GM21423 (cell line): ENCODE data around the gene PRDX5.

ENCODE experiments used
- ATAC-seq: cut with Tn5 transposase; IDR thresholded peaks from one replicate; pipeline ENCODE4 v1.9.1; 2021; ENCODE audit warnings: mild to moderate bottlenecking, moderate library complexity; ENCODE audit not compliant: unreplicated experiment

PRDX5 gene

DNA sequence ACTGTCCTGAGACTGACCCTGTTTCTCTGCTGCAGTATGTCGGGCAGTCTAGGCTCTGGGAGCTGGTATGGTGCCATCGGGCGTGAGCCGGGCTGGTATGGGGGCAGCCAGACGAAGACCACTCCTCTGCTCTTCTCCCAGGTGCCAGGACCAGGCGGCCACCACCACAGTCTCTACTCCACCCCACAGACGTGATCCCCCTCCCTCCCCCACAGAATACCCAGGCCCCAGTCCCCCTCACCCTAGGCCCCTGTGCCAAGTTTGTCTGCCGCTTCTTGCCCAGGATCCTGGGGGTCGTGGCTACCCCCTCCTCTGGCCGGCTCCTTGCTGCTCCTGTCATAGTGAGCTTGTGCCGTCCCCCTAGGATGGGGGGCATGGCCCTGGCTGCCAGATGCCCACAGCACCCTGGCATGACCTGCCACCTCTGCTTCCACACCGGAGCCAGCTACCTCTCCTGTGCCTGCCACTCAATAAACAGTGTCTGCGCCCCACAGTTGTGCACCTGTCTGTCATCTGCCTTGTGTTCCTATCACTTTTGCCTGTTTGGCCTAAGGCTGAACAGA lies 28.8 kb upstream of the PRDX5 start:
- ATAC-seq = no peak

DNA sequence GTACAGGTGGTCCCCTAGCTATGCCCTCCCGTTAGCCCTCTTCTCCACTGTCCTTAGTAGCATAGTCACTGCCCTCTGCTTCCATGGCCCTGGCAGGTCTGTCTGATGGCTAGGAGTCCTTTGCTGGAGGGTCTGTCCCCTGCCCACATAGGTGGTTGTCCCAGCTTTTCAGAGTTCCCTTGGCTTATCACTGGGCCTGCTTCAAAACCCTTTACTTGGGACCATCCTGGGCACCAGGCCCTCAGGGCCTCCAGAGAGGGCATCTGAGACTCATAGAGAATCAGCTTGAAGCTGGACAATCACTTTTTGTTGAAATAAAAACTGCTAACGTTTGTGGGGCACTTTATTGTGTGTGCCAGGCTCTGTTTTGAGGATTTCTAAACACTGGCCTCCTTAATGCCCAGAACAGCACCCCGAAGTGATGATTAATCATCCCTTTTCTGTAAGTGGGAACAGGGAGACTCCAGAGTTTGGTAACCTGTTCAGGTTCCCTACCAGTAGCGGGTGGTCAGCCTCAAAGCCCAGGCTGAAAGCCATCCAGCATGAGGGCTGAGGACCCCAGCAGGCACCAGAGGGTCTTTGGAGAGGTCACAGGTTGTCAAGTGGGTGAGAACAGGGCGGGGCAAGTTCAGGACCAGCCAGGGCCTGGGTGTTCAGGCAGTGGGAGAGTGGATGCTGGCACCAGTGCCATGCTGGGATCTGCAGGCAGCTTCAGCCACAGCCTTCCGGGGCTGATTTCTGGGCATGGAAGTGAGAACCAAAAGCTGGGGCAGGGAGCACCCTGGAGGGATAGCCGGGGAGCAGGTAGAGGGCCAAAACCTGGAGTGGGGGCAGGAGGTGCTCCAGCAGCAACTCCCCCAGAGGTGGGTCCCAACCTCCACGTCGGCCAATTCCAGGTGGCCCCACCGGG lies 27.3 kb upstream of the PRDX5 start:
- no peak for ATAC-seq

DNA sequence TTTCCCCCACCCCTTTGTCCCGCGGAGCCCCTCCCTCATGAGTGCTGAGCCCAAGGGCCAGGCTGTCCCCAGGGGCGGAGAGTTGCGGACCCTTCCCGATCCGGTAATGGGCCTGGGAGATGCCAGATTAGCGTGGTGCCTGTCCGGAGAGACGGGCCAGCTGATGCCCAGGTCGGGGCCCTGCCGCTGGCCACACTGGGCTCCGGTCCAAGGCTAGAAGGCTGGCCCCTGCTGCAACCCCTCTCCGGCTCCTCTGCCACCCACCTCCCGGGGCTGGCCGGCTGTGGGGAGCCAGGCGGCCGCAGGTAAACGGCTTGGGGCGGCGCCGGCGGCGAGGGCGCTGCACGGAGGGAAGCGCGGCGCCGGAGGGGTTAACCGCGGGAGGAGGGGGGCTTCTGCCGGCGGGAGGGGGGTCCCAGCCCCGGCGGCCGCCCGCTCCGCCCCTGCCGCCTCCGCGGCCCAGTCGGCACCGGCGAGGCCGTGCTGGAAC lies 26.6 kb upstream of the PRDX5 start, which contains the start of gene KCNK4:
TSS of gene KCNK4 (plus strand) at position 41 of the 490 bp plus-strand sequence. CDS start 1,717 bp downstream, outside the sequence.
- no peak for ATAC-seq

DNA sequence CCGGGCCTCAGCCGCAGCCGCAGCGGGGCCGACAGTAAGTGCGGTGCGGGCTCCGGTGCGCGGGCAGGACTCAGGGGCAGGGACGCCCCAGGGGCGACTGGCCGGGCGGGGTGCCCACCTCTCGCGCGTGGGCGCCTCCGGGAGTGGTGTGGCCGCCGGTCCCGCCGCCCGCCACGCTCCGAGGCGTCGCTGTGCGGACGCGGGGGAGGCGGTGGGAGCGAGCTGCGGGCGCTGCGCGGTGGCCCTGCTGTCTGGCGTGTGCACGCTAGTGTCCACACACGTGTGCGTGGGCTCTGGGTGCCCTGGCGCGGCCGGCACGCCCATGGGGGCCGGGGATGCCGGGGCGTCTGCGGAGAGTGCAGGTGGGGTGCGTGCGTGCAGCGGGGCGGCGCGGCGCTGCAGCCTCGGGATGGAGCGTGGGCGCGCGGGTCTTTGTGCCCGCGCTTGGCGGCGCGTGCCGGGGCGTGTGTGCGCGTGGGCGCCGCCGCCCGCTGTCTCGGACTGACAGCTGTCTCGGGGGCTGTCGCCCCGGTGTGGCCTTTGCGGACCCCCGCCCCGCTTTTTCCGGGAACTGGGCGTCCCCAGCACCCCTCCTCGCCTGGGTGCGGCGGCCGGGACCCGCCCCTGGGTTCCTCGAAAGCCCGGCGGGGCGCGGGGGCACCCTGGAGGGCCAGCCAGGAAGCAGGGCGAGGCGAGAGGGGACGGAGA lies 26.0 kb upstream of the PRDX5 start:
- ATAC-seq = no peak

DNA sequence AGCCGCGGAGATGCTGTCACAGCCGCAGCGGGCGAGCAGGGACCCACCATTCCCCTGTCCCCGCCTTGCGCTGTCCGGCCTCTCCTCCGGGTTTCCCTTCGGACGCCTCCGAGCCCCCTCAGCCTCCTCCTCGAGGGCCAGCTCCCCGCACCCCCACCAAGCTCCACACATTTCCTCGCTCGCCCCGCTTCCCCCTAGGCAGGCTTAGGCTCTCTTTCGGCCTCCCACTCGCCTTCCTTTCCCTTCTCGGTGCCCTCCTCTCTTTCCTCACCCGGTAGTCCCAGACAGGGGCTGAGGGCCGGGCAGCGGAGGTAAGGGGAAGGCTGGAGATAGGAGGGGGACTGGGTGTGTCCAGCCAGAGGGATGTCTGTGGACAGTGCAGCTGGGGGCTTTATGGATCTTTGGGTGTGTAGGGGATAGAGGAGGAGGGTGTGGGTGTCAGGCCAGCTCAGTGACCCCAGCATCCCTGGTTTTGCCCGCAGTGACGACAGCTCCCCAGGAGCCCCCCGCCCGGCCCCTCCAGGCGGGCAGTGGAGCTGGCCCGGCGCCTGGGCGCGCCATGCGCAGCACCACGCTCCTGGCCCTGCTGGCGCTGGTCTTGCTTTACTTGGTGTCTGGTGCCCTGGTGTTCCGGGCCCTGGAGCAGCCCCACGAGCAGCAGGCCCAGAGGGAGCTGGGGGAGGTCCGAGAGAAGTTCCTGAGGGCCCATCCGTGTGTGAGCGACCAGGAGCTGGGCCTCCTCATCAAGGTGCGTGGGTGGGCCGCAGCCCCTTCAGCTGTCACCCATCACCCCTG lies 25.3 kb upstream of the PRDX5 start:
- ATAC-seq = no peak

DNA sequence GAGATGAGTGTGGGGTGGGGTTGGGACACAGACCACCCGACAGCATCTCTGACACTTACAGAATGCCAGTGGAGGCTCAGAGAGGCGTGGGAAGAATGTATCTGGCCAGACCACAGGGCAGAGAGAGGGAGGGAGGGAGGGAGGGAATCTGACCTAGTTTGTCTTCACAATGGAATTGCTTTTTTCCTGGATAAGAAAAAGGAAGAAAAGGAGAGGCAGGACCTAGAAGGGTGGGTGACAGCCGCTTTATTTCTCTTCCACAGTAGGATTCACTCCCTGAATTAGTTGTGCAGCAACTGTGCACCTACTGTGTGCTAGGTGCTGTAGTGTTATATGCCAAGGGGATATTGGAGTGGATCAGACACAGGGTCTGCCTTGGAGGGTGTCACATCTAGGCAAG lies 23.1 kb upstream of the PRDX5 start:
- no peak for ATAC-seq

DNA sequence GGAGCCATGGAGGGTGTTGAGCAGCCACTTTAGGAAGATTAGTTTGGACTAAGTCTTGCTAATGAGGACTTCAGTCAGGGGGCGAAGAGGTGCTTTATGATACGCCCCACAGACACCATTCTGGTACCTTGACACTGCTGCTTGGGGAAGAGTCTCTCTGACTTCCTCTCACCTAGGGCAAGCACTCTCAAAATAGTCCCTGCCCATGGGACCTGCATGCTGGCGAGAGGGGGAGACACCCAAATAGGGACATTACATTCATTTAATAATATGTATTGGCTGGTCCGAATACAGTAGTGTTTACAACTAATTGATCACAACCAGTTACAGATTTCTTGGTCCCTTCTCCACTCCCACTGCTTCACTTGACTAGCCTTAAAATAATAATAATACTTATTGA lies 22.2 kb upstream of the PRDX5 start:
- ATAC-seq = no peak

DNA sequence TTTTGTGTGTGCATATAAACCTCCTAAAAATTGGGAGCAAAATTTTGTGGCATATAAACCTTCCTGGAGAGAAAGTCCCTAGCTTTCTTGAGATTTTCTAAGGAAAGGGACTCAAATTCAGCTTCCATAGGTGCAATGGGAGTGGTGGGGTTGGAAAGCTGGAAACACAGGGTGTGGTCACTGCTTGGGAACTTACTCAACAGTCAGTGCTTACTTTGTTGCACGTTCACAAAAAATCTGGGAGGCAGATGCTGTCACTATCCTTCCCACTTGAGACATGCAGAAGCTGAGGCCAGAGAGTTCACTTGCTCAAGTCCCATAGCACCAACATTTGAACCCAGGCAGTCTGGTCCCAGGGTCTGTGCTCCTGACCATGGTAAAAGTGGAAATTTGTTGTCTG lies 21.7 kb upstream of the PRDX5 start:
- ATAC-seq = no peak

DNA sequence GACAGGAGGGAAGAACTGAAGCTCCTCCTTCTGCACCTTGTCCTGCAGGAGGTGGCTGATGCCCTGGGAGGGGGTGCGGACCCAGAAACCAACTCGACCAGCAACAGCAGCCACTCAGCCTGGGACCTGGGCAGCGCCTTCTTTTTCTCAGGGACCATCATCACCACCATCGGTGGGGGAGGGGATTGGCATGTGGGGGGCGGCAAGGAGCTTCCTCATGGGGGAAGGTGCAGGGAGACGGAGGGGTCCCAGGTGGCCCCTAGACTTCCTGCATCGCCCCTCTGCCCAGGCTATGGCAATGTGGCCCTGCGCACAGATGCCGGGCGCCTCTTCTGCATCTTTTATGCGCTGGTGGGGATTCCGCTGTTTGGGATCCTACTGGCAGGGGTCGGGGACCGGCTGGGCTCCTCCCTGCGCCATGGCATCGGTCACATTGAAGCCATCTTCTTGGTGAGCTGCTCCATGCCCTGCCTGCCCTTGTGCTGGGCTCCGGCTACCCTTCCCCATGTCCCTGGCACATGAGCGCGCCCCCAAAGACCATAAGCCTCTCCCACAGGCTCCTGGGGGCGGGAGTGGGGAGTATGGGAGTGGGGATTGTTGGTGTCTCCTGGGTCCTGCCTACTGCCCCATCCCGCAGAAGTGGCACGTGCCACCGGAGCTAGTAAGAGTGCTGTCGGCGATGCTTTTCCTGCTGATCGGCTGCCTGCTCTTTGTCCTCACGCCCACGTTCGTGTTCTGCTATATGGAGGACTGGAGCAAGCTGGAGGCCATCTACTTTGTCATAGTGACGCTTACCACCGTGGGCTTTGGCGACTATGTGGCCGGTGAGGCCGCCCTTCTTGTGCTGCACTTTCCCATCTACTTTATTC lies 20.9 kb upstream of the PRDX5 start:
- ATAC-seq = no peak

DNA sequence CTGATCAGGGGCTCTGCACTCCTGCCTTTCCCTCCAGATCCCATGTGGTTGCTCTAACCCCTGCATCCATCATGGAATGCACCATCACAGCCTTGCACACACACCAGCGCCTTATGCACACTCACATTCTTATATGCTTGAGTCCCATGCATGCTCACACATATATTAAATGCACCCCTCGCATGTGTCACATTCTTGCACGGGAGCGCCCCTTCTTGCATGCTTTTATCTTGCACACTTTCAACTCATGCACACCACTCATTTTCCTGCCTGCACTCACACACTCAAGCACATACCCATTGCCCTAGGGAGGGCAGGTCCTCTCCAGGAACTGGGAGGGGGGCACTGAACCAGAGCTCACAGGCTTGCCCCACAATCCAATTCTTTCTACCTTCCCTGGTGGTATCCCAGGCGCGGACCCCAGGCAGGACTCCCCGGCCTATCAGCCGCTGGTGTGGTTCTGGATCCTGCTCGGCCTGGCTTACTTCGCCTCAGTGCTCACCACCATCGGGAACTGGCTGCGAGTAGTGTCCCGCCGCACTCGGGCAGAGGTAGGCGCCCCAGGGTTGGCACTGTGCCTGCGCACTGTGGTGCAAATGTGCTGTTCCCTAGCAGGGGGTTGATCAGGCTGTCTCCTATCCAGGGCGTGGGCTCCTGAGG lies 20.1 kb upstream of the PRDX5 start:
- ATAC-seq = no peak

DNA sequence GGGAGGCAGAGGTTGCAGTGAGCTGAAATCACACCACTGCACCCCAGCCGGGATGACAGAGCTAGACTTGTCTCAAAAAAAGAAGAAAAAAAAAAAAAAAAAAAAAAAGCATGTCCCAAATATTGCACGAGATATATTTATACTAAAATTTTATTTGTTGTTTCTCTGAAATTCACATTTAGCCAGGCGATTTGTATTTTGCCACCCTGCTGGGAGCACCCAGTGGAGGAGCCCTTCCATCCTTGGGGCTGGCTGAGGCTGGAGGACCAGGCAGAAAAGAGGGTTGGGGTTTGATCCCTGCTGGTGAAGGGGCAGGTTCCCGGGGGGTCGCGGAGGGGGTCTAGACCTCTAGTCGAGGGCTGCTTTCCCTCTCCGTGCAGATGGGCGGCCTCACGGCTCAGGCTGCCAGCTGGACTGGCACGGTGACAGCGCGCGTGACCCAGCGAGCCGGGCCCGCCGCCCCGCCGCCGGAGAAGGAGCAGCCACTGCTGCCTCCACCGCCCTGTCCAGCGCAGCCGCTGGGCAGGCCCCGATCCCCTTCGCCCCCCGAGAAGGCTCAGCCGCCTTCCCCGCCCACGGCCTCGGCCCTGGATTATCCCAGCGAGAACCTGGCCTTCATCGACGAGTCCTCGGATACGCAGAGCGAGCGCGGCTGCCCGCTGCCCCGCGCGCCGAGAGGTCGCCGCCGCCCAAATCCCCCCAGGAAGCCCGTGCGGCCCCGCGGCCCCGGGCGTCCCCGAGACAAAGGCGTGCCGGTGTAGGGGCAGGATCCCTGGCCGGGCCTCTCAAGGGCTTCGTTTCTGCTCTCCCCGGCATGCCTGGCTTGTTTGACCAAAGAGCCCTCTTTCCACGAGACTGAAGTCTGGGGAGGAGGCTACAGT lies 18.7 kb upstream of the PRDX5 start:
- ATAC-seq = no peak

DNA sequence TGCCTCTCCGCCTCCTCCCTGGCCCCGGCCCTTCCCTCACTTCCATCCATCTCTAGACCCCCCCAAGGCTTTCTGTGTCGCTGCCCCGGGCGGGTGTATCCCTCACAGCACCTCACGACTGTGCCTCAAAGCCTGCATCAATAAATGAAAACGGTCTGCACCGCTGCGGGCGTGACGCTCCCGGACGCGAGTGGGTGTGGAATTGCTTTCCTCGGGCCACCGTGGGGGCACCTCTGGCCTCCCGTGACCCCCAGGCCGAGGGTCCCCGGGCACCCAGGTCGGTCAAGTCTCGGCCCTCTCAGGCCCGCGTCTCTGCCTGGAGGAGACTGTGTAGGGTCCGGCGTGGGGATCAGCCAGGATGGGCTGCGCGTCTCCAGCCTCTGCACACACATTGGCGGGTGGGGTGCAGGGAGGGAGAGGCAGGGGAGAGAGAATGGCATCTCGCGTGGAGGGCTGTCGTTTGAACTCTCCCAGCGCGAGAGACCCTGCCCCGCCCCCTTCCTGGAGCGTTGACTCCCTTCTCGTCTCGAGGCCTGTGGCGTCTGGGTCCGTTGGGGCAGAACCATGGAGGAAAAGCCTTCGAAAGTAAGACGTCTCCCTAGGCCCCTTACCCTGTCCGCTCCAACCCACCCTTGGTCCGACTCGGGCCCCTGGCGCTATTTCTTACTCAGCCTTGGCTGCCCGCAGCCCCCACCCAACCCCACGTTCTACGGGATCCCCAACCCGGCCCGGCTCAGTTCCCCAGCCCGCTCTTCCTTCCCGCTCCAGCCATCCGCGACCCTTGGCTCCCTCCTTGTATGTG lies 17.9 kb upstream of the PRDX5 start, which contains the start of gene CATSPERZ:
TSS of gene CATSPERZ (plus strand) at position 512 of the 802 bp plus-strand sequence. CDS start at position 565, 53 bp downstream.
- ATAC-seq = no peak

DNA sequence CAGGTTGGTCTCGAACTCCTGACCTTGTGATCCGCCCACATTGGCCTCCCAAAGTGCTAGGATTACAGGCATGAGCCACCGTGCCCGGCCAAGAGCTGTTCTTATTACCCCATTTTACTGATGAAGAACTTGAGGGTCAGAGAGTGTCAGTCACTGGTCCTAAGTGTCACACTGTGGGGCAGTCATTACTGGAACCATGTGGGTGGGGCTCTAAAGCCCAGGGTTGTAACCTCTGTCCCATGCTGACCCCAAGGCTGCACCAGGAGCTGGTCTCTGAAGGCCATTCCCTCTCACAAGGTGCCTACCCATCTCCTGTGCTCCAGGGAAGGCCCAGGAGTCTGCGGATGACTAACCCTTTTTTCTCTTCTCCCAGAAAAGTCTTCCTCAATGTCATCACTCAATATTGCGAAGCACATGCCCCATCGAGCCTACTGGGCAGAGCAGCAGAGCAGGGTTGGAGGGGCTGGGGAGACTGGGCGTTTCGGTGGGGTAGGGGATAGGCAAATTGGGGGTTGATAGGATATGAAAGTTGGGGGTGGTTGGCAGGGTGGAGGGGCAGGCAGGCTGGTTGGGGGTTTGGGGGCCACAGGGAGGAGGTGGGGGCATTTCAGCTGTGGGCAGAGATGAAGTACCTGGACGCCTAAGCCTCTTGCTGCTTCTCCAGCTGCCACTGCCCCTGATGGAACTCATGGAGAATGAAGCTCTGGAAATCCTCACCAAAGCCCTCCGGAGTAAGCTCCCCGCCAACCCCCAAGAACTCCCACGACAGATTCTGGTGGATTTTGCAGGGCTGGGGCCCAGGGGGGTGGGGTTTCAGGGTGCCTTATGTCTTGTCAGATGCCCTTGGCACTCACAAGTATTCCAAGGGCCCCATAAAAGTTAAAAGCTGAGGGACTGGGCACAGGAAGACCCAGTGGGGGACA lies 14.6 kb upstream of the PRDX5 start:
- no peak for ATAC-seq

DNA sequence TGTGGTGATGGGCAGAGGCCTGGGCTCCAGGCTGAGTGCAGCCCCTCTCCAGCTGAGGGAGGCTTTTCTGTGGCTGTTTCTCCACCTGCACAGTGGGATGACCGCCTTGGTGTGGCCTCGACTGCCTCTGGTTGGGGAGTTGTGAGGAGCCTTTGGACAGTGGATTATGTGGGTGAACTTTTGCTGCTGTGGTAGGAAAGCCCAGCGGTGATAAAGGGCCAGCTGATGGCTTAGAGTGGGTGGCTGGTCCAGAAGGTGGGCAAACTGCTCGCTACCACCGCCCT lies 13.9 kb upstream of the PRDX5 start:
- ATAC-seq = no peak

DNA sequence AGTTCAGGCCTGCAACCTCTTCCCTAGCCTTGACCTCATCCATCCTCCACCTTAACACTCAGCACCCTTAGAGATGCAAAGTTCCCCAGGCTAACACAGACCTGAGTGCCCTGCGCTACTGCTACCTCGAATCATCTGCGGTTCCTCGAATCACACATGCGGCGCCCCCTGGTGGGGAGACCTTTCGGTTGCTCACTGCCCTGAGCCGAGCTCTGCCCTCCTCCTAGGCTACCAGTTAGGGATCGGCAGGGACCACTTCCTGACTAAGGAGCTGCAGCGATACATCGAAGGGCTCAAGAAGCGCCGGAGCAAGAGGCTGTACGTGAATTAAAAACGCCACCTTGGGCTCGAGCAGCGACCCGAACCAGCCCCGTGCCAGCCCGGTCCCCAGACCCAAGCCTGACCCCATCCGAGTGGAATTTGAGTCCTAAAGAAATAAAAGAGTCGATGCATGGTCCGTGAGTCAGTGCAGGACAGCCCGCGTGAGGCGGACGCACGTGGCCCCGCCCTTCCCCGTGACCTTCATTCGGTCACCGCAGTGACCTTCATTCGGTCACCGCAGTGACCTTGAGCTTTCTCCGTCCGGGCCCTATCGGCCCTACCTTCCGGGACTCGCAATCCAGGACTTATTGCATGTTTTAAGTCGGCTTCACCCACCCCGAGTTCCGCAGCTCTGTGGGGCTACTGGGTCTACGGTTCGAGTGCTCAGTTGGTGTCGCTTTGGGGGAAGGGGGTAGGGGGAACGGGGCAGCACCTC lies 13.4 kb upstream of the PRDX5 start:
- ATAC-seq = peak; percentile 31
